Calu3 (cell line): Measurements from ENCODE around the gene PDE9A. TPM values are rescaled to one million over a fixed set of nuclear protein-coding genes. Genes with fewer than 3 reads are reported as not detected.

Experiments
- BruUV-seq: library from RNA; stranded (reverse); fragments of 400-500 nt; replicated peaks from 2 replicates; lab custom pipeline; 2021; lab: Mats Ljungman, UMichigan
- CTCF ChIA-PET: fragments of 300-600 bp; sonication (Branson Sonifier 250); formaldehyde crosslinking; loops from one replicate; lab custom pipeline; 2022; ENCODE audit warnings: antibody characterized with exemption; lab: Charles Lee
- DNase-seq: peaks from one replicate; pipeline ENCODE4 v3.0.0; 2022
- H3K27ac Mint-ChIP-seq: one replicate; pipeline ENCODE4 v1.8.0; 2022; ENCODE audit warnings: mixed read lengths; ENCODE audit not compliant: unreplicated experiment
- H3K27me3 Mint-ChIP-seq: one replicate; pipeline ENCODE4 v1.8.0; 2022; ENCODE audit warnings: mixed read lengths; ENCODE audit not compliant: unreplicated experiment
- H3K36me3 Mint-ChIP-seq: one replicate; pipeline ENCODE4 v1.8.0; 2022; ENCODE audit warnings: mild to moderate bottlenecking, moderate library complexity, mixed read lengths; ENCODE audit not compliant: insufficient read depth, unreplicated experiment
- H3K4me1 Mint-ChIP-seq: one replicate; pipeline ENCODE4 v1.8.0; 2022; ENCODE audit warnings: mild to moderate bottlenecking, low read depth, mixed read lengths; ENCODE audit not compliant: unreplicated experiment
- H3K4me3 Mint-ChIP-seq: one replicate; pipeline ENCODE4 v1.8.0; 2022; ENCODE audit warnings: mild to moderate bottlenecking, low read depth, moderate library complexity, mixed read lengths; ENCODE audit not compliant: unreplicated experiment
- H3K9me3 Mint-ChIP-seq: one replicate; pipeline ENCODE4 v1.8.0; 2022; ENCODE audit warnings: low read depth, mixed read lengths; ENCODE audit not compliant: unreplicated experiment
- CTCF ChIP-seq: fragments of 200-600 bp; IDR thresholded peaks from one replicate; pipeline ENCODE4 v1.8.0; 2022; ENCODE audit warnings: antibody characterized with exemption; ENCODE audit not compliant: unreplicated experiment
- intact Hi-C: fragments of 100-400 bp; cut with micrococcal nuclease; formaldehyde crosslinking; loops from one replicate; pipeline ENCODE4 v1.10.0; 2022; ENCODE audit not compliant: unreplicated experiment
- total RNA-seq: library from RNA; stranded (reverse); gene quantifications from 2 replicates; pipeline ENCODE4 v1.2.3, GENCODE V29; 2022

PDE9A gene
- total RNA-seq, 1 experiment from 2014 or later: 10.9 TPM

DNA sequence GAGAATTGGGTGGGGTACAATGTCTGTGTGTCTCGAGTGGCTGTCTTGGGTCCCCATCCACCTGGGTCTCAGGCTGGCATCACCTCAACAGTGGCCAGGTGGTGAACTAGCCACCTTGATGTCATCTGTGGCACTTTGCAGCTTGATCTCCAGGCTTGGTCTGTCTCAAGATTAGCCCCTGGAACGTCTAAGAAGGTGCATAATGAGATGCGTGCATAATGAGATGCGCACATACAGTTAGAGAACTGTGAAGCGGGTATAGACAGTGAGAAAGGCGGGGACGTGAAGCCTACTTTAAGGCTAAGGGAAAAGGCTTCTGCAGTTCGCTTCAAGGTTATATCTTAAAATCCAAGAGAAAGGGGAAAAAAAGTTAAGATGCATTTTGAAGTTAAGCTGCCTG lies 127.2 kb downstream of the PDE9A start:
- Mint-ChIP-seq H3K27me3 (peaks cover 35% of the 10 kb centered on the region), H3K36me3 (no peaks in the 10 kb centered on the region), H3K4me3 (no peak overlapping the region), H3K4me1 (no peaks in the 10 kb centered on the region), H3K9me3 (no peaks in the 10 kb centered on the region), H3K27ac (no peak overlapping the region)
- TF ChIP-seq CTCF: no peak
- intact Hi-C loops: no loop called here
- CTCF ChIA-PET: no interaction called here
- DNase-seq: no peak
- BruUV-seq: no TSS peak

GRCh38 chr21:42781150-42781970 lies 127.9 kb downstream of the PDE9A start:
- Mint-ChIP-seq H3K9me3 (no peaks in the 10 kb centered on the region), H3K4me3 (peak overlapping the region; percentile 60), H3K27me3 (peaks cover 35% of the 10 kb centered on the region), H3K27ac (no peak overlapping the region), H3K36me3 (no peaks in the 10 kb centered on the region), H3K4me1 (no peaks in the 10 kb centered on the region)
- no peak for TF ChIP-seq CTCF
- CTCF ChIA-PET: interaction anchor here (0.8 kb wide), 1 partner anchor 50 kb away, joined by 12 read pairs; no protein-coding TSS in a partner anchor
- intact Hi-C loops: no loop called here
- no TSS peak for BruUV-seq
- peak; percentile 41 for DNase-seq

DNA sequence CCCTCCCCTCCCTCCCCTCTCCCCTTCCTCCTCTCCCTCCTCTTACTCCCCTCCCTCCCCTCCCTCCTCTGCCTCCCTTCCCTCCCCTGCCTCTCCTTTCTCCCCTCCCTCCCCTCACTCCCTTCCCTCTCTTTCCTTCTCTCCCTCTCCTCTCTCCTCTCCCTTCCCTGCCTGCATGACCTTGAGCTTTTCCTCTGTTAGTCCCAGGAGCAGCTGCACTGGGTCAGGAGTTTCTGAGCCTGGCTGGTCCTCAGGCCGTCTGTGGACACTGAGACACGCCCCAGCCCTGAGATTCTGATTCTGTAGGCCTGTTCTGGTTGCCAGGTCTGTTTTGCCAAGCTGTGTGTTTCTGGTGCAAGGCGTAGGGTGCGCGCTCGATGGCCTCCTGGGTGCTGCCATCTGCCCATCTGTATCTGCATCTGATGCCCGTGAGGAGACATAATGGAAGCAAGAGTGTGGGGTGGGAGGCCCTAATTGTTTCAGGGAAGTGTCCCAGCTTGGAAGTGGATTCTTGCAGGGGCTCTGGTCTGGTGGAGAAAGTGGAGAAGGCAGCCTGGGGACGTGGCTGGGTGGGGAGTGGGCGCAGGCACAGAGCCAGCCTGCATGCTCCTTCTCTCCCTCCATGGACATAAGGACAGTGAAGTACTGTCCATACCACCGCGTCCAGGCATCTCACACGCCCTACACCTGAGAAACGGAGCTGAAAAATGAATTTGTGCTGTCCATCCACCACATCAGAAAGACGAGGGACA lies 128.7 kb downstream of the PDE9A start:
- no peak overlapping the region for H3K27ac Mint-ChIP-seq
- no peaks in the 10 kb centered on the region for H3K9me3 Mint-ChIP-seq
- DNase-seq: no peak
- no peak overlapping the region for H3K4me3 Mint-ChIP-seq
- no peaks in the 10 kb centered on the region for H3K4me1 Mint-ChIP-seq
- no peaks in the 10 kb centered on the region for H3K36me3 Mint-ChIP-seq
- H3K27me3 Mint-ChIP-seq: peaks cover 35% of the 10 kb centered on the region
- intact Hi-C loops: no loop called here
- no peak for TF ChIP-seq CTCF
- CTCF ChIA-PET: interaction anchor here (0.8 kb wide), 1 partner anchor 49 kb away, joined by 12 read pairs; no protein-coding TSS in a partner anchor
- BruUV-seq: no TSS peak

DNA sequence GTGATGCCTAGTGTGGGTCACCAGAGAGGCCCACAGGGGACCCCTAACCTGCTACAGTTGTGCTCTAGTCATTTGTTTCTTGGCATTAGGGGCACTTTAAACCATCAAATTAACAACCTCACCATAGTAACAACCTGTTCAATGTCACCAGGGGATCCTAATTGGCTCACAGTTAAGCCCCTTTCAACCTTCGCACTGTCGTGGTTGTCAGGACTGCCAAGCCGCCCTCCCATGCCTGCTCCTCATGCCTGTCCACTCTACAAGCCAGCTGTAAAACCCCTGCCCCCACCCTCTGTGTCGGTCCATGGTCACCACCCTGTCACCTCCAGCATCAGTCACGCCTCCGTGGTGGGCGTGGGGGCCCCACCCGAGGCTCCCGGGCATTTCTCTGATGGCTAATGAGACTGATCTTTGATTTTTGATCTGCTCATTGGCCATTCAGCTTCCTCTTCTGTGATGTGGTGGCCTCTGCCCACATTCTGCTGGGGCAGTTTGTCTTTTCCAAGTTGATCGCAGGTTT lies 129.4 kb downstream of the PDE9A start:
- BruUV-seq: no TSS peak
- TF ChIP-seq CTCF: no peak
- H3K27ac Mint-ChIP-seq: no peak overlapping the region

More for the DNA sequence above, 129.4 kb downstream of the PDE9A start:
- DNase-seq: no peak
- intact Hi-C loops: no loop called here
- H3K27me3 Mint-ChIP-seq: peaks cover 35% of the 10 kb centered on the region
- H3K4me1 Mint-ChIP-seq: no peaks in the 10 kb centered on the region
- H3K4me3 Mint-ChIP-seq: no peak overlapping the region
- no peaks in the 10 kb centered on the region for H3K9me3 Mint-ChIP-seq
- H3K36me3 Mint-ChIP-seq: no peaks in the 10 kb centered on the region
- CTCF ChIA-PET: no interaction called here
